Measurements from ENCODE around the gene SLC12A5. TPM values are rescaled to one million over a fixed set of nuclear protein-coding genes. Genes with fewer than 3 reads are reported as not detected.

Gene SLC12A5
- total RNA-seq, 1 donor from 2014 or later = 0.73 TPM

DNA sequence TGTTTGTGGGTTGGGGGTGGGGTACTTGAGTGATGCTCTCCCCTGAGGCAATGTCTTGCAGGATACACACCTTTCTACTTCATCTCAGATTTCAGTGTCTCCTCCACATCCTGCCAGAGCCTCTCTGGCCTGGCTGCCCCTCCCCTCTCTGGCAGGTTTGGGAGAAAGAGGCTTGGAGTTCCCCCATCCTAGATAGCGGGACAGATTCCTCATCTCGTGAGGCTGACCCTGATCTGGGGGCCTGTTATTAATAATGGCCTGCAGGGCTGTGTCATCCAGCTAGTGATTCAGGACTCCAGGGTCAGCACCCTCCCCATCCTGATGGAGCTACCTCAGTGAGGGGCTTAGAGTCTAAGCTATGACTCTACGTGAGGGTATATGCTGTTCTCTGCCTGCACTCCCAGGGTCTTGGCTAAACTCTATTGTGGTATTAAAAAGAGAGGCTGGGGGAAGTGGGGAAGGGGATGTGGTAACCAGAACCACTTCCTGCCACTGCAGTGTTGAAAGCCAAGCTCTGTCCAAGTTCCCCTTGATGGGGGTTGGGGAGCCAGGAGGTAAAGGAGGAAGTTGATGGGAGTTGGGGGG, 24.0 kb upstream of the SLC12A5 start:
- intact Hi-C loops (cut with DNase I) = no loop called here
- peak; percentile 90 for DNase-seq (ENCODE audit: low spot score)

DNA sequence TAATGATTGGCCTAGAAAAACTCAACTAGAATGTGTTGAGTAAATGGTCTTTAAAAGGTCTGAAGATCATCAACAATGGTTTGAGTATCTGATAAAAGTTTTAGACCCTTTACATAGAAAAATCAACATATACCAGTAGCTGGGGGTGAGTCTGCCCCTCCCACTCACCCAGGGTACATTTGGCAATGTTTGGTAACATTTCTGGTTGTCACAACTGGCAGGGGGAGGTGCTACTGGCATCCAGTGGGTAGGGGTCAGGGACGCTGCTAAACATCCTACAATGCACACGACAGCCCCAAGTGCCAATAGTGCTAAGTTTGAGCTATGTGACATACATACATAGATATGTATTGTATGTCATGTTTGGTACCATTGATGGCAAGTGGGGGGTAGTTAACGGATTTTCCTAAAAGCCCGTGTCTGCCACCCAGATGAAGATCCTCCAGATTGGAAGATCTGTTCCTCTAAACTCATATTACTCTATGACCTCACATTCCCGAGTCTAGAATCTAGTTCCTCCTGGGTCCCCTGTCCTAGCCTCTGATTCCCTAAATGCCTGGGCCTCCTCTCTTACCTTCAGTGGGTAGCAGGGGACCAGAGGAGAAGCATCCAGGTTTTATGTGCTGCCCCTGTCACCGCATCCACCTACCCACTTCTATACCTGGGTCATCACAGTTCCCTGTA, 22.9 kb upstream of the SLC12A5 start:
- no peak for DNase-seq (ENCODE audit: low spot score)
- intact Hi-C loops (cut with DNase I) = no loop called here

DNA sequence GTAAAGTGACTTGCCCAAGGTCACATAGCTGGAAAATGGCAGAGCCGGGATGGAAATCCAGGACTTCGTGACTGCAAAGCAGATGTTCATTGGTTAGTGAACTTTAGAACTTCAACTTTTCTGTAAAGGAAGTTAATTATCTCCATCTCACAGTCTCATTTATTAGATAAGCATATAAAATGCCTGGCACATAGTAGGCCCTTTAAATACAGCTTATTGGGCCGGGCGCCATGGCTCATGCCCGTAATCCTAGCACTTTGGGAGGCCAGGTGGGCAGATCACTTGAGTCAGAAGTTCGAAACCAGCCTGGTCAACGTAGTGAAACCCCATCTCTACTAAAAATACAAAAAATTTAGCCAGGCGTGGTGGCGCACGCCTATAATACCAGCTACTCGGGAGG, 22.1 kb upstream of the SLC12A5 start:
- DNase-seq (ENCODE audit: low spot score) = no peak
- intact Hi-C loops (cut with DNase I) = no loop called here

DNA sequence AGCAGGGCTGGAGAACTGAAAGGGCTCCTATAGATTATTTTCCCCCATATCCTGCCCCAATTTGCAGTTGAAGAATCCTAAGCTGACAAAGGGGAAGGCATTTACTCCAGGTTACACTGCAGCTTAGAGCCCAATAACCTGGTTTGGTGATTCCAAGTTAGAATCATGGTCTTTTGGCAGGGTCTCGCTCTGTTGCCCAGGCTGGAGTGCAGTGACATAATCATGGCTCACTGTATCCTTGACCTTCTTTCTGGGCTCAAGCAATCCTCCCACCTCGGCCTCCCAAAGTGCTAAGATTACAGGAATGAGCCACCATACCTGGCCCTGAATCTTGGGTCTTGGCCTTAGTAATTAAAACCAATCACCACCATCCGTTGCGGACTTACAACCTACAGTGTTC, 21.3 kb upstream of the SLC12A5 start:
- intact Hi-C loops (cut with DNase I) = no loop called here
- no peak for DNase-seq (ENCODE audit: low spot score)

DNA sequence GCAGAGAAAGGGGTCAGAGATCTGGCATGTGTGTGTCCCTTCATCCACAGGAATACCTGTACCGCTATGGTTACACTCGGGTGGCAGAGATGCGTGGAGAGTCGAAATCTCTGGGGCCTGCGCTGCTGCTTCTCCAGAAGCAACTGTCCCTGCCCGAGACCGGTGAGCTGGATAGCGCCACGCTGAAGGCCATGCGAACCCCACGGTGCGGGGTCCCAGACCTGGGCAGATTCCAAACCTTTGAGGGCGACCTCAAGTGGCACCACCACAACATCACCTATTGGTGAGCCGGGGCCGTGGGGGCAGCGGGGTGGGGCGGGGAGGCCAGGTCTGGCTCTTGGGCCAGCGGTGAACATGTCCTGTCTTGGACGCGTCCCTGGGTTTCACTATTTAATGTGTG, 19.2 kb upstream of the SLC12A5 start:
- intact Hi-C loops (cut with DNase I) = loop anchor here (10.0 kb wide), 1 partner anchor 165 kb away; no protein-coding TSS in a partner anchor
- no peak for DNase-seq (ENCODE audit: low spot score)

DNA sequence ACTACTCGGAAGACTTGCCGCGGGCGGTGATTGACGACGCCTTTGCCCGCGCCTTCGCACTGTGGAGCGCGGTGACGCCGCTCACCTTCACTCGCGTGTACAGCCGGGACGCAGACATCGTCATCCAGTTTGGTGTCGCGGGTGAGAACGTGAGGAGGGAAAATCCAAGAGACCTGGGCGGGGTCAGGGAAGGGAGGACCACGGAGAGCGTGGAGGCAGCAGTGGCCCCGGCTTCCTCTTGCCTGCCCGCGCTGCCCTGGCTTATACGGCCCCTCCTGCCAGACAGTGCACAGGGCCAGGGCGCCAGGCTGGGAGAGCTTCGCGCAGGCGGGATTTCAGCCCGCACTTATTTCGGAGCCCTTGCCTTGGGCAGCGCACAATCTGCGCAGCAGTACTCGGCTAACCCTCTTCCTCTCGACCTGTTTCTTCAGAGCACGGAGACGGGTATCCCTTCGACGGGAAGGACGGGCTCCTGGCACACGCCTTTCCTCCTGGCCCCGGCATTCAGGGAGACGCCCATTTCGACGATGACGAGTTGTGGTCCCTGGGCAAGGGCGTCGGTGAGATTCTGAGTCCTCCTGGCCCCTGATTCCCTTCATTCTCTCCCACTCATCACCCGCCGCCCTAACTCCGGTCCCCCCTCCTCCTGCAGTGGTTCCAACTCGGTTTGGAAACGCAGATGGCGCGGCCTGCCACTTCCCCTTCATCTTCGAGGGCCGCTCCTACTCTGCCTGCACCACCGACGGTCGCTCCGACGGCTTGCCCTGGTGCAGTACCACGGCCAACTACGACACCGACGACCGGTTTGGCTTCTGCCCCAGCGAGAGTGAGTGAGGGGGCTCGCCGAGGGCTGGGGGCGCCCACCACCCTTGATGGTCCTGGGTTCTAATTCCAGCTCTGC, 18.3 kb upstream of the SLC12A5 start:
- DNase-seq (ENCODE audit: low spot score) = no peak
- intact Hi-C loops (cut with DNase I) = loop anchor here (10.0 kb wide), 1 partner anchor 164 kb away; no protein-coding TSS in a partner anchor

DNA sequence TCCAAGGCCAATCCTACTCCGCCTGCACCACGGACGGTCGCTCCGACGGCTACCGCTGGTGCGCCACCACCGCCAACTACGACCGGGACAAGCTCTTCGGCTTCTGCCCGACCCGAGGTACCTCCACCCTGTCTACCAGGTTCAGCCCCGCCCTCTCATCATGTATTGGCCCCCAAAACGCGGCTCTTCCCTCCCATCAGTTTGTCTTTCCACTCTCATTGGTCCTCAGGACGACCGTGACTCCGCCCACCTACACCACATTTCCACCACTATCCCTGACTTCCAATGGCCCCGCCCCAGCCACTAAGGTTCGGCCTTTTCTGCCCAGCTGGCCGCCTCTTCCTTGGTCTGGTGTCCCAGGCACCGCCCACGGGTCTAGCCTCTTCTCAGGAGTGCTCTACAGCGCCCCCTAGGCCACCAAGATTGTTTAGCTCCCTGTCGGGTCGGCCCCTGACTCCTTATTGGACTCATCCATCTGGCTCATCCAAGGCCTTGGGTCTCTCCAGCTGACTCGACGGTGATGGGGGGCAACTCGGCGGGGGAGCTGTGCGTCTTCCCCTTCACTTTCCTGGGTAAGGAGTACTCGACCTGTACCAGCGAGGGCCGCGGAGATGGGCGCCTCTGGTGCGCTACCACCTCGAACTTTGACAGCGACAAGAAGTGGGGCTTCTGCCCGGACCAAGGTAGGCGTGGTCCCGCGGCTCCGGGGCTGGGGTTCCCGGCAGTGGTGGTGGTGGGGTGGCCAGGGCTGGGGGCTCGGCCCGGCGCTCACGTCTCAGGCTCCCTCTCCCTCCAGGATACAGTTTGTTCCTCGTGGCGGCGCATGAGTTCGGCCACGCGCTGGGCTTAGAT, 17.2 kb upstream of the SLC12A5 start:
- intact Hi-C loops (cut with DNase I) = loop anchor here (10.0 kb wide), 1 partner anchor 163 kb away; no protein-coding TSS in a partner anchor
- peak; percentile 94 for DNase-seq (ENCODE audit: low spot score)

DNA sequence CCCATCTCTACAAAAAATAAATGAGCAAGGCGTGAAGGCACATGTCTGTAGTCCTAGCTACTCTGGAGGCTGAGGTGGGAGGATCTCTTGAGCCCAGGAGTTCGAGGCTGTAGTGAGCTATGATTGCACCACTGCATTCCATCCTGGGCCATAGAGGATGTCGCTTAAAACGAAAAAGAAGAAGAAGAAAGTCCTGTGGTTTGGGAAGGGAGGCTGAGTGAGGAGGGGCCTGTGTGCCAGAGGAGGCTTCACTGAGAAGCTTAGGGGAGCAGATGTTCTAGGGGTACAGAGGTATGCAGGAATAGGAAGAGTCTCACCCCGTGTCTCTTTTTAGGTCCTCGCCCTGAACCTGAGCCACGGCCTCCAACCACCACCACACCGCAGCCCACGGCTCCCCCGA, 16.1 kb upstream of the SLC12A5 start:
- no peak for DNase-seq (ENCODE audit: low spot score)
- intact Hi-C loops (cut with DNase I) = loop anchor here (10.0 kb wide), 1 partner anchor 162 kb away; no protein-coding TSS in a partner anchor

DNA sequence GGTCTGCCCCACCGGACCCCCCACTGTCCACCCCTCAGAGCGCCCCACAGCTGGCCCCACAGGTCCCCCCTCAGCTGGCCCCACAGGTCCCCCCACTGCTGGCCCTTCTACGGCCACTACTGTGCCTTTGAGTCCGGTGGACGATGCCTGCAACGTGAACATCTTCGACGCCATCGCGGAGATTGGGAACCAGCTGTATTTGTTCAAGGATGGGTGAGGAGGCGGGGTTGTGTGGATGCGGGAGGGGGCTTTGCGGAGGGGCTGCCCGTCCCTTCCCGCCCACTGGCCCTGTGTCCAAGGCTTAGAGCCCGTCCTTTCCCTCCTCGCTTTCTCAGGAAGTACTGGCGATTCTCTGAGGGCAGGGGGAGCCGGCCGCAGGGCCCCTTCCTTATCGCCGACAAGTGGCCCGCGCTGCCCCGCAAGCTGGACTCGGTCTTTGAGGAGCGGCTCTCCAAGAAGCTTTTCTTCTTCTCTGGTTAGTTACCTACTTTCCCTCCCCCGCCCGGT, 15.6 kb upstream of the SLC12A5 start:
- intact Hi-C loops (cut with DNase I) = loop anchor here (10.0 kb wide), 1 partner anchor 161 kb away; no protein-coding TSS in a partner anchor
- no peak for DNase-seq (ENCODE audit: low spot score)

DNA sequence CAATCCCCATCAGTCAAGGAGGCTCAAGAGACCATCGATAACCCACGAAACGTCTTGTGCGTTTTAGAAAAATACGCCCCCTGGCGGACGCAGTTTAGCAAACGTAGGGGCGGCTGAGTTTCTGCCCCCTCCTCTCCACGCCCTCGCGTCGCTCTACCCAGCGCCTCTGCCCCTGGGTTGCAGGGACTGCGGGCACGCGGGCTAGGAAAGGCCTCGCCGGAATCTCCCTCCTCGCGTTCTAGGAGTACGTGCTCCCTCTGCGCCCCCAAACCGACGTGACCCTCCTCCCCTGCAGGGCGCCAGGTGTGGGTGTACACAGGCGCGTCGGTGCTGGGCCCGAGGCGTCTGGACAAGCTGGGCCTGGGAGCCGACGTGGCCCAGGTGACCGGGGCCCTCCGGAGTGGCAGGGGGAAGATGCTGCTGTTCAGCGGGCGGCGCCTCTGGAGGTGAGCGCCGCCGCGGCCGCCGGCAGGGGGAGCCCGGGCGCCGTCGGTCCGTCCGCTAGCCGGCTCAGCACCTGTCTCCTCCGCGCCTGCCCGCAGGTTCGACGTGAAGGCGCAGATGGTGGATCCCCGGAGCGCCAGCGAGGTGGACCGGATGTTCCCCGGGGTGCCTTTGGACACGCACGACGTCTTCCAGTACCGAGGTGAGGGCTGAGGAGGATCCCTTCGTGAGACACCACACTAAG, 15.0 kb upstream of the SLC12A5 start:
- no peak for DNase-seq (ENCODE audit: low spot score)
- intact Hi-C loops (cut with DNase I) = loop anchor here (2.0 to 10.0 kb wide), 2 partner anchors 75 to 161 kb away; partner anchors contain the start of gene NCOA5

DNA sequence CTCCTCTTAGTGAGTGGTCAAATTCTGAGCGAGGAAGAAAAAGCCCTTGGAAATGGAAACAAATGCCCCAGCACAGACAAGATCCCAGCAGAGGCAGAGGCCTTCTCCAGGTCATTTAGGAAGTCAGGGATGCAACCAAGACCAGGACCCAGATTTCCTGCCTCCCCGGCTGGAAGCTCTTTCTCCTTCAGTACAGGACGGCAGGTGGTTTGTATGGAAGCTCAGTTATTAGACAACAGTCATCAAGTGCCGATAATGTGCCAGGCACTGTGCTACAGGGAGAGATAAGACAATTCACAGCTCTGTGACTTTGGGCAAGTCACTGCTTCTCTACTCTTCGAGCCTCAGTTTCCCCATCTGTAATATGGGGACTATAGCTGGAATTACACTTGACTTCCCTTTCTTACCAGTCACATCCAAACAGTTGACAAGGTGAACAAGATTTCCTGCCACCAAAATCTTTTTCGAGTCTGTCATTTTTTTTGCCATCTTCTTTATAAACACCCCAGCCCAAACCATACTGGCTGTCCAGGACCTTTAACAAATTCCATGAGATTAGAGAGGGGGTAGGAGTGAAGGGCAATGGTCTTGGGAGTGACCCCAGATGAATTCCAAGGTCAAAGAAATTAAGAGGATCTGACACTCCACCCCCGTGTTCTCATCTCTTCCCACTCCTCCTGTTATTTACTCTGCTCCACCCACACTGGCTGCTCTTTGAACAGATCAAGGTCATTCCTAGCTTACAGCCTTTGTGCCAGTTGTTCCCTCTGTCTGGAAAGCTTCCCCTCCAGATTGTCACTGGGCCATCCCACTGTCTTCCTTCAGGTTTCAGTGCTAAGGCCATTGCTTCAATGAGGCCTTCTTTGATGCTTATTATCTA, 14.3 kb upstream of the SLC12A5 start:
- DNase-seq (ENCODE audit: low spot score) = no peak
- intact Hi-C loops (cut with DNase I) = loop anchor here (2.0 to 10.0 kb wide), 2 partner anchors 74 to 160 kb away; partner anchors contain the start of gene NCOA5

DNA sequence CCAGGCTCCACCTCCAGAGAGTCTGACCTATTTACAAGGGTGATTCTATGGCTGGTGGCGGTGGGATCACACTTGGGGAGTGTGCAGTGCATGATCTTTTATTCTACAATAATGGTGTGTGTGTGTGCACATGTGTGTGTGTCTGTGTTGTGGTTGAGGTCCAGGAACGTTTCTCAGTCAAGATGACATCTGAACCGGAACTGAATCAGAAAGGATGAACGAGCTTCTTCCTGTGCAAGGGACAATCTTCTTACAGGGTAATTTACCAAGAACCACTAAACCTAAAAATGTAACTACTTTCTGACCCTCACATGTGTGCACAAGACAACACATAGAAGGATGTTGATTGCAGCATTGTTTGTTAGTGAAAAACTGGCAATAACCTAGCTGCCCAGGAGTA, 11.7 kb upstream of the SLC12A5 start:
- intact Hi-C loops (cut with DNase I) = loop anchor here (10.0 kb wide), 1 partner anchor 158 kb away; no protein-coding TSS in a partner anchor
- DNase-seq (ENCODE audit: low spot score) = no peak

DNA sequence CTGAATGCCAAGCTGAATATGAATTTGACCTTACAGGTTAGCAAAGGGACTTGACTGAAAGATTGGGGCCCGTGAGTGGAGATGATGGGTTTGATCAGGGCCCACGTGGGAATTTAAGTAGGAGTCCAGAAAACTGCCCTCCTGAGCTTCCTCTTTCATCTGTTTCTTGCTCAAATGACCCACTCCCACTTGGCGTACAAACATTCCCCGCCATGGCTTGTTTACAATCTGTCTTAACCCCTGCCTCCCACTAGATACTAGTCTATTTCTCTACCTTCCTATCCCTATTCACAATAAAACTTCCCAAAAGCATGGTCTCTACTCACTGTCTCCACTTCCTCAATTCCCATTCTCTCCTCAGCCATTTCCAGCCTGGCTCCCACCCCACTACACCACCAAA, 10.9 kb upstream of the SLC12A5 start:
- DNase-seq (ENCODE audit: low spot score) = no peak
- intact Hi-C loops (cut with DNase I) = loop anchor here (10.0 kb wide), 1 partner anchor 157 kb away; no protein-coding TSS in a partner anchor

DNA sequence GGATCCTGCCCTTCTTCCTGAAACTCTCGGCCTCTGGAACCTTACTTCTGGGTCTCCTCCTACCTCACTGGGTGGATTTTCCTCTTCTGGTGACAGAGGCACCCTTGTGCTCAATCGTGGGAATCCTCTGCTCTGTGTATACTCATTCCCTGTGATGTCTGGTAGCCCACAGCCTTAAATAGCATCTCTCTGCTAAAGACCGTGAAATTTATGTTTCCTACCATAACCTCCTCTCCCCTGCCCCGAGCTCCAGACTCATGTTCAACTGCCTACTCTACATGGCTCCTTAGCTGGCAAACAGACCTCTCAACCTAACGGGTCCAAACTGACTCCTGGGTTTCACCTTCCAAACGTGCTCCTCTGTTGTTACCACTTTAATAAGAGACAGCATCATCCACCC, 10.4 kb upstream of the SLC12A5 start:
- intact Hi-C loops (cut with DNase I) = loop anchor here (10.0 kb wide), 1 partner anchor 156 kb away; no protein-coding TSS in a partner anchor
- no peak for DNase-seq (ENCODE audit: low spot score)

DNA sequence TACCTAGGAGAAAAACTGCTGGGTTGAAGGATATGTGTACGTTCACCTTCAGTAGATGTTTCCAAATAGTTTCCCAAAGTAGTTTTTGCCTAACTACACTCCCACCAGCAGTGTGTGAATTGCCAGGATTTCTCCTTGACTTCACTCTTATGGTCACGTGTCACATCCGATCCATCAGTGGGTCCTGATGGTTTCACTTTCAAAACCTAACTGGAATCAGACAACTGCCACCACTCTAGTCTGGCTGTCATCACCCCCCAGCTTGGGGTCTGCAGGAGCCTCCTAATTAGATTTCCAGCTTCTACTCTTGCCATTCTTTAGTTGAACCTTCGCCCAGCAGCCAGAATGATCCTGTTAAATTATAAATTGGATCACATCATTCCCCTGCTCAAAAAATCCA, 8.5 kb upstream of the SLC12A5 start:
- DNase-seq (ENCODE audit: low spot score) = no peak
- intact Hi-C loops (cut with DNase I) = loop anchor here (5.0 kb wide), 1 partner anchor 42 kb away; no protein-coding TSS in a partner anchor

DNA sequence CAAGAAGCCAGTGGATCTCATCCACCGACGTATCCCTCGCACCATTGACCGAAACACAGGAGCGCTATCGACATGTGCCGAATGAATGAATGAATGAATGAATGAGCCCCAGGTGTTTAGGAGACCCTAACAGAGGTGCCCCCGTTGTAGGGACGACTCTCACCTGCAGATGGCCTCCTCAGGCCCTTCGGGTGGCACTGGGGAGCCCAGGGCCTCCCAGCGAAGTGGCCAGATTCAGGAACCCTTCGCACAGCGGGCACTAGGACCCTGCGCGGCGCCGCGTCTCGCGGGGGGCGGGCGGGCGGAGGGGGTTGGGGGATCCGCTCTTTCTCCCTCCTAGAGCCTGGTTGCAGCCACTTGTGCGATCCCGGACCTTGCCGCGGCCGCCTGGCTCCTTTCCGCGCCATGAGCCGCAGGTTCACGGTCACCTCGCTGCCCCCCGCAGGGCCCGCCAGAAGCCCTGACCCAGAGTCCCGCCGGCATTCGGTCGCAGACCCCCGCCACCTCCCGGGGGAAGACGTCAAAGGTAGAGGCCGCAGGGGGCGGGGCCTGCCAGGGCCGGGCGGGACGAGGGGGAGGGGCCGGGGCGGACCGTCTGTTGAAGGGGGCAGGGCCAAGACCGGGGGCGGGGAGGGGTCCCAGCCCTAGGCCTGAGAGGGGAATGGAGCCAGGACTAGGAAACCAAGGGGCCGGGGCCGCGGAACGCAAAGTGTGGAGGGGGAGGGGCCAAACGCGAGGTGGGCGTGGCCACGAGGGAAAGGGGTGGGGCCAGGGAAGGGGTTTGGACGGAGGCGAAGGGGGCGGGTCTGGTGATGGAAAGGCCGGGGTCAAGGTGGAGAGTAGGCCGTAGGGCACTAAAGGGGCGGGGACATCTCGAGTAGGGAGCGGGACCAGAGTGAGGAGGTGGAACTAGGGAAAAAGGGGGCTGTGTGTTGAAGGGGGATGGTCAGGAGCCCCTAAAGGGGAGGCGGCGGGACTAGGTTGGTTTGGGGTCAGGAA, 7.4 kb upstream of the SLC12A5 start:
- no peak for DNase-seq (ENCODE audit: low spot score)
- intact Hi-C loops (cut with DNase I) = loop anchor here (5.0 kb wide), 1 partner anchor 41 kb away; no protein-coding TSS in a partner anchor

All from cardiac septum (tissue), 1 donor.